ENCODE results near the gene STAT5A. TPM values are rescaled to one million over a fixed set of nuclear protein-coding genes. Genes with fewer than 3 reads are reported as not detected.
"Not testable (repeated sequence)": the region's sequence is repeated elsewhere in the genome, so short reads cannot be mapped to it uniquely, and the experiment has no call there.

The STAT5A gene
- total RNA-seq, 1 experiment from 2014 or later: 0.91 TPM

DNA sequence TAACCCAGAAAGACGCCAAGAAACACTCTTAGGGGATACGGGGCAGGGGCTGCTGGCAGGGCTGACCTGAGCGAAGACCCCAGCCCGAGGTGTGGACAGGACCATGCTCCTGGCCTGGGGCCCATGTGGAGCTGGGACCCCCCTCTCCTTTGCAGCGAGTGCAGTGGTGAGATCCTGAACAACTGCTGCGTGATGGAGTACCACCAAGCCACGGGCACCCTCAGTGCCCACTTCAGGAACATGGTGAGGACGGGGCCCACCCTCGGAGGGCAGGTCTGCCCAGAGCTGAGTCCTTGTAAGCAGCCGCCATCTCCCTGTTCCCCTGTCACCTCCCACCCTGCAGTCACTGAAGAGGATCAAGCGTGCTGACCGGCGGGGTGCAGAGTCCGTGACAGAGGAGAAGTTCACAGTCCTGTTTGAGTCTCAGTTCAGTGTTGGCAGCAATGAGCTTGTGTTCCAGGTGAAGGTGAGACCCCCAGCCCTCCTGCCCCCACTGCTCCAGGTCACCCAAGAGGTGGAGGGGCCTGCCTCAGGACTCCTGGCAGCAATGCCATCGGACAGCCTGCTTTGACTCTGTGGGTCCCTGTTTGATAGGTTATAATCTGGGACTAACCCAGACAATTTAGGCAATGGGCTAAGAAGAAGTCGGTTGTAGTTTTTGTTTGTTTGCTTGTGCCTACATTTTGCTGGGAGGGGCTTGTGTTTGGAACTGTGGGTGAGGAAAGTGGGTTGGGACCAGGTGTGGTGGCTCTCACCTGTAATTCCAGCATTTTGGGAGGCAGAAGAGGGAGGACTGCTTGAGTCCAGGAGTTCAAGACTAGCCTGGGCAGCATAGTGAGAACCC lies 16.1 kb downstream of the STAT5A start:
- no peak overlapping the region for H2AFZ ChIP-seq (ENCODE audit: low read depth, low read length, poor library complexity, severe bottlenecking)
- no peaks in the 10 kb centered on the region for H4K20me1 ChIP-seq (ENCODE audit: insufficient read depth)
- H3K79me2 ChIP-seq (ENCODE audit: insufficient read depth, low read length): no peaks in the 10 kb centered on the region
- RAD21 ChIA-PET (ENCODE audit: low non-redundant PET in 1 of 2, low total read pairs in 2 of 2, uncharacterized antibody in 2 of 2, unreplicated experiment in 2 of 2): no interaction called here
- no peak overlapping the region for H3K4me2 ChIP-seq (ENCODE audit: low read length)
- H3K4me3 ChIP-seq (replicated peaks in 1 of 2; ENCODE audit: low read depth in 1 of 2, low read length in 2 of 2): no peak overlapping the region
- H3K9me3 ChIP-seq (ENCODE audit: control insufficient read depth in 1 of 2, insufficient read depth in 1 of 2, low read depth in 1 of 2, low read length in 2 of 2): no peaks in the 10 kb centered on the region
- CTCF ChIA-PET: no interaction called here
- H3K9ac ChIP-seq (ENCODE audit: low read length): no peak overlapping the region
- ATAC-seq (no peak), DNase-seq (ENCODE audit: low read depth, low spot score) (no peak)
- no peaks in the 10 kb centered on the region for H3K4me1 ChIP-seq (ENCODE audit: control insufficient read depth in 1 of 2, insufficient read depth in 2 of 2, low read length in 2 of 2)
- POLR2A ChIA-PET: no interaction called here
- H3K9me2 ChIP-seq (ENCODE audit: insufficient read depth): no peaks in the 10 kb centered on the region
- BruUV-seq (replicated peaks): no TSS peak
- H3K36me3 ChIP-seq (ENCODE audit: control insufficient read depth in 1 of 2, insufficient read depth in 2 of 2, low read length in 2 of 2): no peaks in the 10 kb centered on the region
- no peaks in the 10 kb centered on the region for H3K27me3 ChIP-seq (ENCODE audit: insufficient read depth, low read length)
- TF ChIP-seq CBX3 (IDR thresholded peaks at IDR 0.05; ENCODE audit: low read depth): no peak
- TF ChIP-seq SP1 (IDR thresholded peaks at IDR 0.05; ENCODE audit: low read depth): no peak
- TF ChIP-seq POLR2A (IDR thresholded peaks at IDR 0.05; ENCODE audit: borderline replicate concordance, extremely low read depth, insufficient read depth, insufficient read length): no peak
- TF ChIP-seq EZH2 (IDR thresholded peaks at IDR 0.05): no peak
- TF ChIP-seq, protein P1, sequence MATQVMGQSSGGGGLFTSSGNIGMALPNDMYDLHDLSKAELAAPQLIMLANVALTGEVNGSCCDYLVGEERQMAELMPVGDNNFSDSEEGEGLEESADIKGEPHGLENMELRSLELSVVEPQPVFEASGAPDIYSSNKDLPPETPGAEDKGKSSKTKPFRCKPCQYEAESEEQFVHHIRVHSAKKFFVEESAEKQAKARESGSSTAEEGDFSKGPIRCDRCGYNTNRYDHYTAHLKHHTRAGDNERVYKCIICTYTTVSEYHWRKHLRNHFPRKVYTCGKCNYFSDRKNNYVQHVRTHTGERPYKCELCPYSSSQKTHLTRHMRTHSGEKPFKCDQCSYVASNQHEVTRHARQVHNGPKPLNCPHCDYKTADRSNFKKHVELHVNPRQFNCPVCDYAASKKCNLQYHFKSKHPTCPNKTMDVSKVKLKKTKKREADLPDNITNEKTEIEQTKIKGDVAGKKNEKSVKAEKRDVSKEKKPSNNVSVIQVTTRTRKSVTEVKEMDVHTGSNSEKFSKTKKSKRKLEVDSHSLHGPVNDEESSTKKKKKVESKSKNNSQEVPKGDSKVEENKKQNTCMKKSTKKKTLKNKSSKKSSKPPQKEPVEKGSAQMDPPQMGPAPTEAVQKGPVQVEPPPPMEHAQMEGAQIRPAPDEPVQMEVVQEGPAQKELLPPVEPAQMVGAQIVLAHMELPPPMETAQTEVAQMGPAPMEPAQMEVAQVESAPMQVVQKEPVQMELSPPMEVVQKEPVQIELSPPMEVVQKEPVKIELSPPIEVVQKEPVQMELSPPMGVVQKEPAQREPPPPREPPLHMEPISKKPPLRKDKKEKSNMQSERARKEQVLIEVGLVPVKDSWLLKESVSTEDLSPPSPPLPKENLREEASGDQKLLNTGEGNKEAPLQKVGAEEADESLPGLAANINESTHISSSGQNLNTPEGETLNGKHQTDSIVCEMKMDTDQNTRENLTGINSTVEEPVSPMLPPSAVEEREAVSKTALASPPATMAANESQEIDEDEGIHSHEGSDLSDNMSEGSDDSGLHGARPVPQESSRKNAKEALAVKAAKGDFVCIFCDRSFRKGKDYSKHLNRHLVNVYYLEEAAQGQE (IDR thresholded peaks at IDR 0.05; ENCODE audit: low read depth): no peak
- TF ChIP-seq SIN3A (IDR thresholded peaks at IDR 0.05; ENCODE audit: low read depth): no peak
- TF ChIP-seq ELF1 (IDR thresholded peaks at IDR 0.05; ENCODE audit: borderline replicate concordance, low read depth): no peak
- TF ChIP-seq YY1 (IDR thresholded peaks at IDR 0.05; ENCODE audit: extremely low read depth, insufficient replicate concordance, low read depth, low read length): no peak
- no peak for TF ChIP-seq RAD21 (IDR thresholded peaks at IDR 0.05; ENCODE audit: low read depth)
- intact Hi-C loops (cut with micrococcal nuclease): no loop called here
- no peak overlapping the region for H3K27ac ChIP-seq (ENCODE audit: low read depth, low read length)

DNA sequence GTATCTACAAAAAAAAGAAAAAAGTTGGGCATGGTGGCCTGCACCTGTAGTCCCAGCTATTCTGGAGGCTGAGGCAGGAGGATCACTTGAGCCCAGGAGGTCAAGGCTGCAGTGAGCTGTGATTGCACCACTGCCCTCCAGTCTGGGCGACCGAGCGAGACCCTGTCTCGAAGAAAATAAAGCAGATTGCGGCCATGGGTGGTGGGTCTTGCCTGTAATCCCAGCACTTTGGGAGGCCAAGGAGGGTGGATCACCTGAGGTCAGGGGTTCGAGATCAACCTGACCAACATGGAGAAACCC lies 16.7 kb downstream of the STAT5A start:
- H3K36me3 ChIP-seq (ENCODE audit: control insufficient read depth in 1 of 2, insufficient read depth in 2 of 2, low read length in 2 of 2); H3K27me3 ChIP-seq (ENCODE audit: insufficient read depth, low read length); CTCF ChIA-PET; H3K9me2 ChIP-seq (ENCODE audit: insufficient read depth); H3K27ac ChIP-seq (ENCODE audit: low read depth, low read length); BruUV-seq (replicated peaks); H3K4me3 ChIP-seq (replicated peaks in 1 of 2; ENCODE audit: low read depth in 1 of 2, low read length in 2 of 2); H2AFZ ChIP-seq (ENCODE audit: low read depth, low read length, poor library complexity, severe bottlenecking); H3K4me1 ChIP-seq (ENCODE audit: control insufficient read depth in 1 of 2, insufficient read depth in 2 of 2, low read length in 2 of 2); H3K9ac ChIP-seq (ENCODE audit: low read length); H4K20me1 ChIP-seq (ENCODE audit: insufficient read depth); intact Hi-C loops (cut with micrococcal nuclease); DNase-seq (ENCODE audit: low read depth, low spot score); POLR2A ChIA-PET; H3K79me2 ChIP-seq (ENCODE audit: insufficient read depth, low read length); H3K4me2 ChIP-seq (ENCODE audit: low read length); H3K9me3 ChIP-seq (ENCODE audit: control insufficient read depth in 1 of 2, insufficient read depth in 1 of 2, low read depth in 1 of 2, low read length in 2 of 2); RAD21 ChIA-PET (ENCODE audit: low non-redundant PET in 1 of 2, low total read pairs in 2 of 2, uncharacterized antibody in 2 of 2, unreplicated experiment in 2 of 2); ATAC-seq: not testable (repeated sequence)
